ENCODE data around the gene HERC2.
"Not testable (repeated sequence)": the region's sequence is repeated elsewhere in the genome, so short reads cannot be mapped to it uniquely, and the experiment has no call there.

The HERC2 gene

DNA sequence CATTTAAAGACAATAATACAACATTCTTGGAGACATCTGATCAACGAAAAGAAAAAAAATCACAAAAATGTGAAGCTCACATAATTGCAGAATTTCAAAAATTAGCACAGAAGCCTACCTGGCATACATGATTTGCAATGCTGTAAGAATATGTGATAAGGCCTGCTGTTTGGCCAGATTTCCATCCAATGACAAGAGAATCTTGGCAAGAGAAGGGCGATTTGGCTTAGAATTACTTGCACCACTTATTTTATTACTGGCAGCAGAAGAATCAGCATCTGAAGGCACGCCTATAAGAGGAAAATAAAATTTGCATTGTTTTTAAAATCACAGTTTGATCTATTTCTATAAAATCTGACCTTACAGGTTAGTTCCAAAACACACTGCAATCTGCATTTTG is 152.6 kb downstream of the HERC2 start:
- no peak for DNase-seq

DNA sequence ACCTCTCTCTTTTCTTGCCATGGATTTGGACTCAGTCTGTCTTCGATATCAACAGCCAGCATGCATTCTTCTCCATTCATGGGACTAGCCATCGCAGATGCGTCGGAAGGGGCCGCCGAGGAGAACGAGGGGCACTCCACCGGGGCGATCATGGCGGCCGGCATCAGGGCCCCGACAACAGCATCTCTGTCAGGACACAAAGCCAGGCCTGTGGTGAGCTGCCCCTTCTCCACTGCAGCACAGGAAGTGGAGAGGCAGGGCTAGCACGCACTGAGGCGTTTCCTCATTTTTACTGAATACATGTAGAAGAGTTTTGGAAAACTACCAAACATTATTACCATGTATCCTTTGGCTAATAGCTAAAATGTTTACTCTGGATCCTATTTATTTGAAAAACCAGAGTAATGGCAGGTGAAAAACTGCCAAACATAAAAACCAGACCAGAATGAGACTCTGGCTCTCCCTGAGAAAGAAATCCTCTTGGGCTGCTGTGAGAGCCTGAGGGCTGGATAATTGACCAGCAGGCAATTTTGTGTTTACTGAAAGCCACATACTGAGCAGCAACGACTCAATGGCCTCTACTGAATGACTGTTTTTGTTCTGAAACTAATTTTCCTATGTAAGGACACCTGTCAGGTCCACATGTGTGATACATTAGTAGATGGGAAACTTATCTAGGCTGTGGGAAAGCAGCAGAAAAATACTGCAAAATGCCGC is 153.4 kb downstream of the HERC2 start:
- not testable (repeated sequence) for DNase-seq

DNA sequence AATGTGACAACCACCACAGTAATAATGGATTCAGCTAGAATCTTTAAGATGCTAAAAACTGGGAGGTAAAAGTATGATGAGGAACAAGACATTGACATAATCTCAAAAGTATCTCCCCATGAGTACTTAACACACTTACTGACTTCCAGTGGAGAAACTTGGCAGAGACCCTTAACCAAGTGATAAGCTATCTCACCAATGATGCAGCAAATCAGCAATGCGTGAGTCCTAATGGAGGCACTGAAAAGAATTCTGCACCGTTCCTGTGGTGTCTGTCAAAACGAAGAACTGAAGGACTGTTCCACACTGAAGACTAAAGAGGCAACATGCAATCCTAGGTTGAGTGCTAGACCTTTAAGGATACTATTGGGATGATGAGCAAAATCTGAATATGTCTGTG is 154.9 kb downstream of the HERC2 start:
- DNase-seq = no peak

DNA sequence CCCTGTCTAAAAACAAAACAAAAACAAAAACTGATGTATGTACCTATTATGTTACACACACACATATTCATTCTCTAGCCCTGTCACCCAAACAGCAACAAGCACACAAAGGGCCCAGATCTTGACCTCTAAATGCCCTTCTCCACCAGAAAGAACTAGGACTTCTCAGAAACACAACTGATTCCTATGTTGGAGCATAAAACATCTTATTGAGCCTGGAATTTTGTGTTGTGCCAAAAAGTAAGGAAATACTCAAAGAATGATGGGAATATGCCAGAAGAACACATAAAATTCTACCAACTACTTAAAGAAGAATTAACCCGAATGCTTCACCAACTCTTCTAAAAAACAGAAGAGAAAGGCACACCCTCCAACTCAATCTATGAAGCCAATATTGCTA is 156.2 kb downstream of the HERC2 start:
- no peak for DNase-seq

DNA sequence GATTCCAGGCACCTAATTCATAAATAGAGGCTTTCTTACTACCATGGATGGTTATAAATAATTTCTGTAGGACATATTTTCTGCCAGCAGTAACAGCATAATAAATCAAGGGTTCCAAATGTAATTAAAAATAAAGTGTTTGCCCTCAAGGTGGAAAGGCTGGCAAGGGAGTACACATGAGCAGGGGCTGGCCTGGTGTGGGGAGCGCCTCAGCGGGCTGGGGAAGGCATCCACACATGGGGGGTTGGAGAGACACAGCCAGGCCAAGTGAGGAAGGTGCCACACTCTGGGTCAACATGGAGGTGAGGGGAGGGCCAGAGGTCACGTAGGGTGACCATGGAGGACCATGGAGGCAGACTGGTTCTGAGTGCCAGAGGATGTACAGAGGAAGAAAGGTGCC is 157.1 kb downstream of the HERC2 start:
- DNase-seq = no peak

DNA sequence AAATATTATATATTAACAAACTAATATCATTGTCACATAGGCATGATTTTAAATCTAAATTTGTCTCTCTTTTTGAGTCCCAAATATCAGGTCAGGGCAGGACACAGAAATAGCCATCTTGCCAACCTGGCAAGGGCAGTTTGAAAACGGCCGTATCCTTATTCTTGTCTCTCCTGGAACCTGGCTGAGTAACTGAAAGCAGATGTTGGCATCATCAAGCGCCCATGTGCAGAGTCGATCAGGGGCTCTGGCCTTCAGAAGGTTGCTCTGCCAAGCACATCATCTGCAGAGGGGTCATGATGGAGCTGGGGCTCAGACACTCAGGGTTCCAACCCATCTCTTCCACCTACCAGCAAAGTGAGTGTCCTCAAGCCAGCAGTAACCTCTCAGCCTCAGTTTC is 167.7 kb downstream of the HERC2 start:
- DNase-seq = no peak

DNA sequence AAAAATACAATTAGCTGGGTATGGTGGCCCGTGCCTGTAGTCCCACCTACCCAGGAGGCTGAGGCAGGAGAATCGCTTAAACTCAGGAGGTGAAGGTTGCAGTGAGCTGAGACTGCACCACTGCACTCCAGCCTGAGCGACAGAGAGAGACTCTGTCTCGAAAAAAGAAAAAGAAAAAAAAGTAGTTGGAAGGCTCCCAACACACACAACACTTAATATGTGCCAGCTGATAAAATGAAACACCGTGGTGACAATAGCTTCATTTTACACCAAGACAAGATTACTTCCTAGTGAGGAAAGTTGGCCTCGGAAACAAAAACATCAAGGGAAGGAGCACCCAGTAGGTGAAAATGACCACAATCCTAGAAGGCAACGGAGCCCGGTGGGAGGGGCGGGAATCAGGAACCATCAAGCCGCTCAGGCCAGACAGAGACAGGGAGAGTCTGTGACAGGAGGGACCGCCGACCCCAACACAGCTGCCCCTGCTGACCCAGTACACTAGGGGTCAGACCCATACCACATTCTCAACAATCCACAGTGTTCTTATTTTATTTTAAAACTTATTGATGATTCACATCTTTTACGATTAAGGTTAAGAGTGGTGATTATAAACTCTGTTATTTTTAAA is 168.4 kb downstream of the HERC2 start:
- no peak for DNase-seq

DNA sequence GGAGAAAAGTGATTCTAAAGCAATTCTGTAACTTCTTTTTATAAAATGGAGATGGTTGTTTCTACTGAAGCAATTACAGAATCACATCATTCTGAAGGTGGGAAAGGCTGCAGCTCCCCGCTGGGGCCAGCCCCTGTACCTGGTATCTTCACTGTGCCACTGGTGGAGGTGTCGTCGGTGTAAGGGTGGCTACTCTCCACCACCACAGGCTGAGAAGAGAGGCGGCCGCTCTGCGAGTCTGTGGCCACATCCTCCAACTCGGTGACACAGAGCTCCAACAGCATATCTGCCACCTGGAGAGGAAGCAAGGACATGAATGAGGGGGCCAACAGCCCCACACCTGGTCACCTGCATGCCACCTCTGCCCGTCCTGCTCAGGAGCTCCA is 169.4 kb downstream of the HERC2 start:
- not testable (repeated sequence) for DNase-seq

DNA sequence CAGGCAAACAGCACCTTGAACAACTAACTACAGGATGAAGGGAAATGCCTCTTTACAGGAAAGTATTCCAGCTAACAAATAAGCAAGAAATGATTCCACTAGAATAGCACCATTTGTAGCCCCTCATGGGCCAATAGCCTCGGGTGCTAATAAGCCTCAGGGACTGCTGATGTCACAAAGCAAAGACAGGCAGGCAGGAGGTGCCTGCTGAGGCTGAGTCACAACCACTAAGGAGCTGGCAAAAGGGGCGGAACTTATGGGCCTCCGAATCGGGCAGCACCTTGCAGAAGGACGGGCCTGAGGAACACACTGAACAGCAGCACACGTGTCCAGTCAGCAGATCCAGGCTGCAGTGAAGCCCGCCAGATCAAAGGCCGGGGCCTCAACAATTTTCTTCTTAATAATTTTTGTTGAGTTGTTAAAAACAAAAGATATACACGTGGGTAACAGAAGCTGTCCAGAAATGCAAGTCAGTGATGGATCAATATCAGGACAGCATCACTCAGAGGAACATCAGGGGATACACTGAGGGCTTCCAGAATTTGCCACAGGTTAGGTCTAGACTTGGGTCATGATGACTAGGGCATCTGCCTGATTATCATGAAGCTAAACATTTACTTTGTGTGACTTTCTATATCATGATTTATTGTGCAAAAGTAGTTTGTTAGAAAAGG is 170.0 kb downstream of the HERC2 start:
- not testable (repeated sequence) for DNase-seq

DNA sequence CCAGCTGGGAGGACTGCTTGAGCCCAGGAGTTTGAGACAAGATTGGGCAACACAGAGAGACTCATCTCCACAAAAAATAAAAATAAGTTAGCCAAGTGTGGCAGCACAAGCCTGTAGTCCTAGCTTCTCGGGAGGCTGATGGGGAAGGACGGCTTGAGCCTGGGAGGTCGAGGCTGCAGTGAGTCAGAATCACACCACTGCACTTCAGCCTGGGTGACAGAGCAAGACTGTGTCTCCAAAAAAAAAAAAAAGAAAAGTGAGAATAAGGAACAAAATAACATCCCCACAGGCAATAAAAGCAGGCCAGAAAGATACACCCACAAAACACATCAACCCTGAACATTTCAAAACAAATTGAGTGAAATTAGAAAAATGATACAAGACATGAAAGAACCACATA is 174.2 kb downstream of the HERC2 start:
- peak; percentile 5 for DNase-seq

DNA sequence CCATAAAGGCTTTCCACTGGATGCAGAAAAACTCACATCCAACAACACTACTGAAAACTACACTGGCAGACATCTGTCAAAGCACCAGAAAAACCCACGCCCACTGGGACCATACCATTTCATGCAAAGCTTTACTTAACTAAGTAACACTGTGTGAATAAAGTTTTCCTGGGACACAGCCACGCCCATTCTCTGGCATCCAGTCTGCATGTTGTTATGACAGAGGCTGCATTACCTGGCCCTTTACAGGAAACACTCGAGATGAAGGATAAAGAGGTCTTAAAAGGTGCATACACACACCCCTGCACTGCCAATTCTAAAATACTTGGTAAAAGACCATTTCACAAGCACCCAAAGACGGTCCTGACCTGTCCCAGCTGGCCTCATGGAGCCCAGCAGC is 176.6 kb downstream of the HERC2 start:
- not testable (repeated sequence) for DNase-seq

DNA sequence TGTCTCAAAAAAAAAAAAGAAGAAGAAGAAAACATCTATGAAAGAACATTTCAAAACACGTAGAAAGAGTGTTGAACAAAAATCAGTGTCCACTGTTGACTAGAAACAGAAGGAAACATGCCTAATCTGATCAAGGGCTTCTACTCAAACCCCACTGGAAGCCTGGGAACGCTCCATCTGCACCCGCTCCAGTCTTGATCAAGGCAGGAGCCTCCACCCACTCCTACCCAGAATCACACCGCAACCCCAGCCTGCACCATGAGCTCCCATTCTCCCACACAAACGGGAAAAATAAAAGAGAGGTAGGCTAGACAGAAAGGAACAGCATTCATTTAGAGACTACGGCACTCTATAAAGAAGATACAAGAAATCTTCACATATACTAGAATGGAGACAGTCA is 181.9 kb downstream of the HERC2 start:
- DNase-seq = no peak

DNA sequence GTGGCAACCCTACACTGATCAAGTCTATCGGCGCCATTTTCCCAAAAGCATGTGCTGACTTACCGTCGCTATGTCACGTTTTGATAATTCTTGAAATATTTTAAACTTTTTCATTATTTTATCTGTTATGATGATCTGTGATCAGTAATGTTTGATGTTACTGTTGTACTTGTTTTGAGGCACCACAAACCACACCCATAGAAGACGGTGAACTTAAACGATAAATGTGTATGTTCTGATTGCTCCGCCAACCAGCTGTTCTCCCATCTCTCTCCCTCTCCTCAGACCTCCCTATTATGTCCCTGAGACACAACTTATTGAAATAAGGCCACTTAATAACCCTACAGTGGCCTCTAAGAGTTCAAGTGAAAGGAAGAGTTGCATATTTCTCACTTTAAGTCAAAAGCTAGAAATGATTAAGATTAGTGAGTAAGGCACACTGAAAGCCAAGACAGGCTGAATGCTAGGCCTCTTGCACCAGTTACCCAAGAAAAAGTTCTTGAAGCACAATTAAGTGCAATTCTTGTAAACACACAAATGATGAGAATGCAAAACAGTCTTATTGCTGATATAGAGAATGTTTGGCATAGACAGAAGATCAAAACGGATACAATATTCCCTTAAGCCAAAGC is 184.5 kb downstream of the HERC2 start:
- not testable (repeated sequence) for DNase-seq

DNA sequence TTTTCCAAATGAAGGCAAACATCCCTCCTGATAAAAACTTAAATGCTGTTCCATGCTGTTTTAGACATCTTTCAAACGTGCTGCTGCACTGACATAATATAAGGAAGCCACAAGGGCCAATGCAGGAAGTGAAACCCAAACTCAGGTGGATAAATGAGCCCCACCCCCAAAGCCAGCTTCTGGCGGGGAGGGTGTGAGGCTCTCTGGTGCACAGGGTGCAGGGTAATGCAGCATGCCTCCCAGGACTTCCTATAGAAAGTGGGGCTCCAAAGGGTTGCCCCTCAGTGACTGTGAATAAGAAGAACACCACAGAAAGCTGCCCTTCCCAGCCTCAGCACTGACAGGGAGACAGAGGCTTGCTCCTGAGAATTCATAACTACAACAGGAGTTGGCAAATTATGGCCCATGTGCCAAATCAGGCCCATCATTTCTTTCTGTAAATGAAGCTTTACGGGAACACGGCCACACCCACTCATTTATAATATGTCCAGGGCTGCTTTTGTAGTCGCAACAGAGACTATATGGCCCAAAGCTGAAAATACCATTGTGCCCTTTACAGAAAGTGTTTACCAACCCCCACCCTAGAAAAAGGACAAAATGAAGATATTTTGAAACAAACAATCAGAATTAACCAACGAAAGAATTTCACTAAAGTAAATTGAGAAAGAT is 185.6 kb downstream of the HERC2 start:
- not testable (repeated sequence) for DNase-seq

DNA sequence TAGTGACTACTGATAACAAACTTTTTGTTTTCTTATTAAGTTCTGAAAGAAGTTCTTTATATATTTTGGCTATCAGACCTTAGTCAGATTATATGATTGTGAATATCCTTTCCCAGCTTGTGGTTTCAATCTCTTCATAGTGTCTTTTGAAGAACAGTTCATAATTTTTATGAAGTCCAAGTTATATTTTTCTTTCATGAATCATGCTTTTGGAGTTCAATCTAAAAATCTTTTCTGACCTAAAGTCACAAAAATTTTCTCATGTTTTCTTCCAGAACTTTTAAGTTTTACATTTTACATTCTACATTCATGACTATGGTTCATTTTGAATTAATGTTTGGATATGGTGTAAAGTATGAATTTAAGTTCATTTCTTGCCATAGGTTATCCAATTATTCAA is 188.7 kb downstream of the HERC2 start:
- peak; percentile 21 for DNase-seq

DNA sequence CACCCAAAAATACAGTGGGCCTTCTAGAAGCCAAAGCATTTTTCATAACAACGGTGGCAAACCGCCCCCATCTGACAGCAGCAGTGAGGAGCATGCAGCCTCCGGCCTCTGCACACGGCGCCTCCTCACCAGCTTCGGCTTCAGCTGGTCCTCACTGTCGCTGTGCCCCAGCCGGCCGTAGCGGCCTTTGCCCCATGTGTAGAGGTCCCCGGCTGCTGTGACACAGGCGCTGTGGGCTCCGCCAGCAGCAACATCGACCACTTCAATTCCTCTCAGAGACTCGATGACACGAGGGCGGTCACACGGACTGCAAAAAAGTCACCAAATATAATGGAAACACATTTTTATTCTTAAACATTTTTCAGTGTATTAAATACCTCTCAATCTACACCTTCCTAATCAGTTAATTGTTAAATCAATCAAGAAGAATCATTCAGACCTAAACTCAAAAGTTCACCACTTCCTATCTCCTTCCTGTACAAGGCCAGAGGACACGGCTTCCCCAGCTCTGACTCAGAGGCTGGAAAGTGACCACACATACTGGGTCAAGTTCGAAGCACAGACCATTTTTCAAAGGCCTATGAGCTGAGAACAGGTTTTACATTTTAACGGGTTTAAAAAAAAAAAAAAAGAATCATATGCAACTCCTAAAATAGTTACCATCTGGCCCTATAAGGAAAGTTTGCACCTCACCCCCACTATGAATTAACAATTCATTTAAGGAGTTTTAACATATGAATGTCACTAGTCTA is 189.3 kb downstream of the HERC2 start:
- peak; percentile 67 for DNase-seq

DNA sequence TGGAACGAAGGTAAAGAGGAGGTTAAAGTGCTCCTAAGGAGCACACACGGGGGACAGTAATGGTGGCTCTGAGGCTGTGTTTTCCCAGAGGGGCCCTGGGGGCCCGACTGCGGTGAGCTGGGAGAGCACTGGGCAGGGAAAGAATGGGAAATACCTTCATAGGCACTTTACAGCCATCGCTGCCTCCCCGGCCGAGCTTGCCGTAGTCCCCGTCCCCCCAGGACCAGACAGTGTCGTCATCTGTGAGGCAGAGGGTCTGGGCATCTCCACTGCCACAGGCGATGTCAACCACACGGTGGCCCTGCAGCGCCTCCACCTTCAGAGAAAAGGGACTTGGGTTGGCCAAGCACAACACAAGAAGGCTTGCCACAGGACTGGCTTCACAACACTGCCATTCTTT is 190.0 kb downstream of the HERC2 start:
- DNase-seq = no peak

DNA sequence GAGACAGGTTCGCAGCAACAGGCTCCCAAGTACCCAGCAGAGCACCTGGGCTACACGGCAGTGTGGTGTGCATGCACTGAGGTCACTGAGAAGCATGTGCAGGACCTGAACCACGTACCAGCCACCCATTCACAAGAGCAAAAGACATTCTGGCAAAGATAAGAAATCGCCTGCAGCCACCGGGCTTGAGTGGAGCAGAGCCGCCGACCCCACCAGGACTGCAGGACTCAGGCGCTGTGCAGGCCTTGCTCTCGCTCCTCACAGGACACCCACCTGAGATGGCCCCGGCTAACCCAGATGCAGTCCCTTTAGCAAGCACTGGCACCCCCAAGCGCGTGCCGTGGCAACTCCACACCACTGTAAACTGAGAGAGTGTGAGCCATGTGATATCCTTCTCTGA is 190.6 kb downstream of the HERC2 start:
- no peak for DNase-seq

DNA sequence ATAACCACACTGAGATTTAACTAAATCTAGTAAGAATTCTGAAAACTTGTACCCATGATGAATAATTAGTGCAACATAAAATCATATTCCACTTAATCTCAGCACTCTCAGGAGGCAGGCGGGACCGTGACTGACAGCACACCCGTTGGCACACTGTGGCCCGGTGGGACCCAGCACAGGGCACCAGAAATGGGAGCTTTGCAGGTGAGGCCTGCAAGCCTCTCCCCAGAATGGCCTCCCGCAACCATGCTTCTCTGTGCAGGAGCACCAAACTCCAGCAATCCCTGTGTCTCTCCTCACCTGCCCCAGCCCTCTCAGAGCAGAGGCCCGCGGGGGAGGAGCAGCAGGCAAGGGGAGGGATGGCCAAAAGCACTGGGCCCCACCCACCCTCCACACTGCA is 191.3 kb downstream of the HERC2 start:
- no peak for DNase-seq

DNA sequence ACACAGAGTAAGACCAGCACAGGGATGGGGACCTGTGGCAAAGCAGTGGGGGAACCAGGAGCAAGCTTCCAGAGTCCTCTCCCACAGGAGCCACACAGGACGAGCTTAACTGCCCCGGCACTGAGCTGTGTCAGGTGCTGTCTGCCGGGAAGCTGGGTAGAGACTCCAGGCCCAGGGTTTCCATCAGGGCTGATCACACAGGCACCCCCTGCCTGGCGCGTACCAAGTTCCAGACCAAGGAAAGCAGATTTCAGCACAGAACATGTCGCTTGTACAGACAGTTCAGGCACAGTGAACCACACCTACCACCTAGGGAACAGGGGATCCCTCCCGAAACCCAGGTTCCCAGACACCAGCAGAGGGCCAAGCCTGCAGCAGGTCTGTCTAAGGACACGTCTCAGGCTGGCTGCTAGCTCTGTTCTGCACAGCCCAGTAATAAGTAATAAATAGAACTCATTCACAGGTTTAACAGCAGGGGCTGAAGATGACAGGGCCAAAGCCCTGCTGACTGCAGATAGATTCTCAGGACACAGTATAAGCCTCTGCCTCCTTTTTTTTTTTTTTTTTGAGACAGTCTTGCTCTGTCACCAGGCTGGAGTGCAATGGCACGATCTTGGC is 192.6 kb downstream of the HERC2 start:
- DNase-seq = no peak

DNA sequence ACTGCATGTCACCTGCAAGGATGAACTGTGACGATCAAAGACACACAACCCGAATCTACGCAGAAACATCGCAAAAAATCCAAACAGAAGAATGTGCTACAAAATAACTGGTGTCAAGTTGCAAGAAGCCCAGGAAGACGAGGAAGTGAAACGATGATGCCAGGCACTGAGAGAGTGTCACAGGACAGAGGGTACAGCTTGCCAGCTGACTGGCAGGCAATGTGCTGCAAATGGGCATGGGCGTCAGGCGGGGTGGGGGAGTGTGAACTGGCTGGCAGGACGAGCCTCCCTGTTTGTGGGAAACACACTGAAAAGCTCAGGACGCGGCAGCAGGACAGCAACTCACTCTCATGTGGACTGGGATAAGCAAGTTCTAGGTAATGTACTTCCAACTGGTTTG is 193.9 kb downstream of the HERC2 start:
- no peak for DNase-seq

DNA sequence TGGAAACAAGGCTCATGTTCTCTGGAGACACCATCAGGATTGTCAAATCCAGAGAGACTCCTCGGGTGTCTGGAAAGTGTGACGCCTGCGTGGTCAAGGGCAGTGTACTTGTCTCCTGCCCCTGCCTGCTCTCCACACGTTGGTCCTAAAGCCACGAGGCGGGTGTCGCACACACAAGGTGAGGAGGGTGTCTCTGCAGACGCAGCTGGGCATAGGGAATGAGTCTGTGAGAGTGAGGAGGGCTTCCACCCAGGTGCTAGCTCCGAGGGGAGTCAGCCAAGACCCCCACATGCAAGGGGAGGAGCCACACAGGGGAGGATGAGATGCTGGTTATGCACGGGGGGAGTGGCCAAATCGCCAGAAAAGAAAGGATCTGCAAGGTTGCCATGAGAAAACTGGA is 194.9 kb downstream of the HERC2 start:
- DNase-seq = no peak
